Measurements from ENCODE around the gene A1BG.

GRCh38 chr19:58304255-58304654 lies 49.0 kb downstream of the A1BG start:
- TF ChIP-seq CTCF (IDR thresholded peaks at IDR 0.05) (no peak), POLR2A (IDR thresholded peaks at IDR 0.05) (no peak)
